Fibroblast of upper back skin (primary cell): Measurements from ENCODE around the gene ZNF750.
"Not testable (repeated sequence)": the region's sequence is repeated elsewhere in the genome, so short reads cannot be mapped to it uniquely, and the experiment has no call there.

ENCODE experiments used
- DNase-seq: peaks from one replicate; pipeline ENCODE4 v3.0.0-alpha.2; 2013

ZNF750 gene

GRCh38 chr17:82790391-82790790 is 49.4 kb downstream of the ZNF750 start:
- DNase-seq: no peak

- DNase-seq: no peak
Measured at GRCh38 chr17:82789806-82790205, 50.0 kb downstream of the ZNF750 start.

- no peak for DNase-seq
Measured at GRCh38 chr17:82789051-82789592, 50.7 kb downstream of the ZNF750 start.

- DNase-seq: no peak
Measured at GRCh38 chr17:82788206-82789001, 51.4 kb downstream of the ZNF750 start.

- DNase-seq: peak; percentile 71
Measured at GRCh38 chr17:82787081-82787848, 52.6 kb downstream of the ZNF750 start.

GRCh38 chr17:82786427-82786826 is 53.4 kb downstream of the ZNF750 start:
- DNase-seq: no peak

GRCh38 chr17:82785581-82785980 is 54.2 kb downstream of the ZNF750 start:
- DNase-seq: not testable (repeated sequence)

GRCh38 chr17:82783498-82783897 is 56.3 kb downstream of the ZNF750 start:
- no peak for DNase-seq

GRCh38 chr17:82782657-82783207 is 57.1 kb downstream of the ZNF750 start:
- no peak for DNase-seq

GRCh38 chr17:82781894-82782274 is 57.9 kb downstream of the ZNF750 start:
- DNase-seq: peak; percentile 65

- DNase-seq: no peak
Measured at GRCh38 chr17:82780971-82781893, 58.6 kb downstream of the ZNF750 start.

GRCh38 chr17:82780195-82780594 is 59.6 kb downstream of the ZNF750 start:
- DNase-seq: no peak

- DNase-seq: no peak
Measured at GRCh38 chr17:82779541-82779940, 60.3 kb downstream of the ZNF750 start.
